ENCODE data around the gene LGALS9C.
"Not testable (repeated sequence)": the region's sequence is repeated elsewhere in the genome, so short reads cannot be mapped to it uniquely, and the experiment has no call there.

LGALS9C gene

DNA sequence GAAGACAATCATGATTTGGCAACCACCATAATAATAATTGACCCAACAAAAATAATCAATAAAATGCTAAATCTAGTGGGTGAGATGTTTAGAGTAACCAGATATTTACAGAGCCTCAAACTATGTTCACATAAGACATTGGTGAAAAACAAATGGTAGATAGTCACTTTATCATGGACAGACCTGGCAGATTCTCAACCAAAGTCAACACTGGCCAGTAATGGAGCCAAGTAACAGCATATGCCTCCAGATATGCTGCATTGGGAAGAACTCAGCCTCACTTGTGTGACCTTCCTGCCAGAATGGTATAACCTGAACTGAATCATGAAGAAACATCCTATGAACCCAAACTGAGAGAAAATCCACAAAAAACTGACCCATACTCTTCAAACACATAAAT is 53.8 kb downstream of the LGALS9C start:
- DNase-seq (ENCODE audit: low read depth) = not testable (repeated sequence)

DNA sequence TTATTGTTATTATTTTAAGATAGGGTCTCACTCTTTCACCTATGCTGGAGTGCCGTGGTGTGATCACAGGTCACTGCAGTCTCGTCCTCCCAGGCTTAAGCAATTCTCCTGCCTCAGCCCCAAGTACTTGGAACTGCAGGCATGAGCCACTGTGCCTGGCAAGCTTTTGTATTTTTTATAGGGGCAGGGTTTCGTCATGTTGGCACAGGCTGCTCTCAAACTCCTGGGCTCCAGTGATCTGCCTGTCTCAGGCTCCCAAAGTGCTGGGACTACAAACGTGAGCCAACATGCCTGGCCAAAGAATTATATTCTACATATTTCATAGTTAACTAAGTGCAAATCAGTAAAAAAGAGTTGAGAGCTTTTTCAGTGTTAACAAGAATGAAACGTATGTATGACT is 65.6 kb downstream of the LGALS9C start:
- DNase-seq (ENCODE audit: low read depth) = not testable (repeated sequence)

DNA sequence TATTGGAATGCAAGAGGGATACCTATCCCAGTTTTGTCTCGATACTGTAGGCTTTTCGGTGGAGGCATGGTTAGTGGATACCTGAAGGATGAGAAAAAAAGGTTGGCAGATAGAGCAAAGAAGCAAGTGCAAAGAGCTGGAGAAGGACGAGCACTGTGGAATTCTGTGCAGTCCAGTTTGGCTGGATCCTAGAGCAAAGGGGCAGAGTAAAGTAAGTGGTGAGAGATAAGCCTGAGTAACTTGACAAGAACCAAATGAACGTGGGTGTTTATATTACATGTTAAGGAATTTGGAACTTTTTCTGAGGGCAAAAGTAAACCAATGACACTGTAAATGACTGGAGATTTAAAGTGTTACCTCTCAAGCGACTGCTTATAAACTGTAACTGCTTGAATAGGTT is 66.3 kb downstream of the LGALS9C start:
- DNase-seq (ENCODE audit: low read depth) = not testable (repeated sequence)
